GM10266 (cell line): ENCODE results near the gene INPP5B.

Experiments
- DNase-seq: peaks from one replicate; pipeline ENCODE4 v3.0.0; 2012; ENCODE audit errors: extremely low spot score
- TF ChIP-seq, protein P1 (sequence below): IDR thresholded peaks from 2 replicates; pipeline ENCODE4 v1.5.1; 2012; ENCODE audit warnings: mild to moderate bottlenecking, low read depth; ENCODE audit not compliant: control insufficient read depth, insufficient read depth; ENCODE audit errors: missing control alignments

Gene INPP5B

GRCh38 chr1:37872692-37873091, 74.2 kb downstream of the INPP5B start:
- TF ChIP-seq, protein P1, sequence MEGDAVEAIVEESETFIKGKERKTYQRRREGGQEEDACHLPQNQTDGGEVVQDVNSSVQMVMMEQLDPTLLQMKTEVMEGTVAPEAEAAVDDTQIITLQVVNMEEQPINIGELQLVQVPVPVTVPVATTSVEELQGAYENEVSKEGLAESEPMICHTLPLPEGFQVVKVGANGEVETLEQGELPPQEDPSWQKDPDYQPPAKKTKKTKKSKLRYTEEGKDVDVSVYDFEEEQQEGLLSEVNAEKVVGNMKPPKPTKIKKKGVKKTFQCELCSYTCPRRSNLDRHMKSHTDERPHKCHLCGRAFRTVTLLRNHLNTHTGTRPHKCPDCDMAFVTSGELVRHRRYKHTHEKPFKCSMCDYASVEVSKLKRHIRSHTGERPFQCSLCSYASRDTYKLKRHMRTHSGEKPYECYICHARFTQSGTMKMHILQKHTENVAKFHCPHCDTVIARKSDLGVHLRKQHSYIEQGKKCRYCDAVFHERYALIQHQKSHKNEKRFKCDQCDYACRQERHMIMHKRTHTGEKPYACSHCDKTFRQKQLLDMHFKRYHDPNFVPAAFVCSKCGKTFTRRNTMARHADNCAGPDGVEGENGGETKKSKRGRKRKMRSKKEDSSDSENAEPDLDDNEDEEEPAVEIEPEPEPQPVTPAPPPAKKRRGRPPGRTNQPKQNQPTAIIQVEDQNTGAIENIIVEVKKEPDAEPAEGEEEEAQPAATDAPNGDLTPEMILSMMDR, result no peak
- DNase-seq, result no peak

GRCh38 chr1:37868466-37868865, 78.4 kb downstream of the INPP5B start:
- TF ChIP-seq, protein P1, result no peak
- no peak for DNase-seq

GRCh38 chr1:37867784-37868183, 79.1 kb downstream of the INPP5B start:
- TF ChIP-seq, protein P1, result no peak

DNA sequence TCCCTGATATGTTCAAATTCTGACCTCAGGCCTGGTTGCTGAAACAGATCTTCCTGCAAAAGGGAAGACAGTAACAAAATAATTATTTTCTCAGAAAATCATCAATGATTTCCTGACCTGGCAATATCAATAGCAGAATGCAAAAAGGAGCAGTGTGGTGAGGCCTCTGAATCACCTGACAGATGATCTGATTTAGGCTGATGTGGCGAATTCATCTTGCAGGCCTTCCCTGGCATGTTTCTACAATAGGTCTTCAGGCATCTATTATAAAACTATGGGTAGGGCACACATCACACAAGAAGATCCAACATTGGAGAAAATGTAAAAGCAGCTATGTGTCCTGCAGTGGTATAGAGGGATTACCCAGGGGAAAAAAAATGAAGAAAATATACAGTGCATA, 80.4 kb downstream of the INPP5B start:
- TF ChIP-seq, protein P1, result no peak
- no peak for DNase-seq

More at GRCh38 chr1:37867784-37868183, 79.1 kb downstream of the INPP5B start:
- DNase-seq, result no peak

DNA sequence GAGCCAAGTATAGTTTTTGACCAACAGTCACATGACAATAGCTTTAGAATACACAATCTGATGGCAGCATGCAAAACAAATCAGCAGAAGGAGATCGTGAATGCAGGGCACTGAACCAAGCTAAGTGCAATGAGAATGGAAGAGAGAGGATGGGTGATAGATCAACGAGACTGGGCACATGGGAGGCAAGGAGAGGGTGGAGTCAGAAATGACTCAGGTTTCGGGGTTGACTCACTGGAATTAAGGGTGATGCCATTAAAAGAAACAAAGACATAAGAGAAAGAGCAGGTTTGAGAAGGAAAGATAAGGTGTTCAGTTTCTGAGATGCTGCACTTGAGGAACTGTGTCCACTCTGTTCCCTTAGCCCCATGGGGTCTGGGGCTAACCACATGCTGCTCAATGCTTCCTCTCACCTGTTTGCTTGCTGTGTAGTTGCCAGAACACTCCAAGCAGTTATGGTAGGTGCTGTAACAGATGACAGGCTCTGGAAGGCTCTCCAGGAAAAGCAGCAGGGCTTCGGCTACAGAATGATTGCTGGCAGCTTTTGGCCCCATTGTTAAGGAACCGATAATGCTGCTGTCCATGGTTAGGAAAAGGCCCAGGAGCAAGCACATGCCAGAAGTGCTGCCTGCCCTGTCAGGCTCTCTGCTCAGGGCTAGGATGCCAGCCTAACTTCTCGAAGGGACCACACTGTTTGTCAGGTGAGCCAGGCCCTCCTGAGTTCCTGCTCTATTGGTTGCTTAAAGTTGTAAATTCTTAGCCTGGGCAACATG, 81.3 kb downstream of the INPP5B start:
- no peak for DNase-seq
- TF ChIP-seq, protein P1, result no peak

GRCh38 chr1:37862330-37862729, 84.5 kb downstream of the INPP5B start:
- TF ChIP-seq, protein P1, result no peak
- DNase-seq, result no peak

- DNase-seq, result no peak
- TF ChIP-seq, protein P1, result no peak
These were observed 85.7 kb downstream of the INPP5B start for GRCh38 chr1:37861151-37861550.
